HG03103 (cell line): ENCODE data around the gene BCKDHA.
"Not testable (repeated sequence)": the region's sequence is repeated elsewhere in the genome, so short reads cannot be mapped to it uniquely, and the experiment has no call there.

Source experiments
- ATAC-seq: cut with Tn5 transposase; IDR thresholded peaks from one replicate; pipeline ENCODE4 v1.9.1; 2021; ENCODE audit warnings: low read depth; ENCODE audit not compliant: unreplicated experiment

BCKDHA gene

GRCh38 chr19:41424335-41425173 lies 26.9 kb downstream of the BCKDHA start:
- ATAC-seq = no peak

GRCh38 chr19:41425174-41426115 lies 27.8 kb downstream of the BCKDHA start:
- no peak for ATAC-seq

- no peak for ATAC-seq
Measured at GRCh38 chr19:41426116-41426841, 28.7 kb downstream of the BCKDHA start.

GRCh38 chr19:41426952-41427646 lies 29.5 kb downstream of the BCKDHA start, which contains the start of gene B3GNT8:
TSS of gene B3GNT8 (minus strand) at chr19:41427374. CDS start at chr19:41426778, 596 bp downstream.
- no peak for ATAC-seq

DNA sequence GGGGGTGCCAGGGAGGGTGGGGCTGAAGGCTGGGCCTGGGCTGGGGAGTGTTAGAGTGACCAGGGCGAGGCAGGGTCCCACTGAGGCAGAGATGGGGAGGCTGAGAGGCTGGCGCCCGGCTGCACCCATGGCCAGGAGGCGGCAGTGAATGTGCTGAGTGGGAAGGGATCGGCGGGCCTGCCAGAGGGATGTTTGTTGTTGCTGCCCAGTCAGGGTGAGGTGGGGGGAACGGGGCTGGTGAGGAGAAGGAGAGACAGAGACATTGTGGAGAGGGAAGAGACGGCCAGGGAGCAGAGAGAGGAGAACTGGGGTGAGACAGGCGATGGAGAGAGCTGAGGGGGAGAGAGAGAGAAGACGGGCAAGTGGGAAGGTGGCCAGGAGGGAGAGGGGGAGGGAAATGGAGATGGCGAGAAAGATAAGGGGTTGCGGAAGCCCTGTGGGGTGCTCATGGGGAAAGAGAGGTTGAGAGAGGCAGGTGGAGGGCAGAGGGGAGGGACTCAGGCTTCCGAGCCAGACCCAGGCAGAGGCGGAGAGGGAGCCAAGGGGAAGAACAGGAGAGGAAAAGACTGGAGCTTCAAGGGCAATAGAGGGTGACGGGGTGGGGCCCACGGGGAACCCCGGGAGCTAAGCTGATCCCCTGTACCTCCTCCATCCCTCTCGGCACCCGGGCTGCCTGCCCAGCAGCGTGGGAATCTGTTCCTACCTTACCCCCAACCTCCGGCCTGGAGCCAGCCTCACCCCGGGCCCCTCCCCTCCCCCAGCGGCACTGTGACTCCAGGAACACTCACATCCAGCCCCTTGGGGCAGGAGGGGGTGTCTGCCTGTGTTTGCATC lies 30.2 kb downstream of the BCKDHA start:
- ATAC-seq = no peak

GRCh38 chr19:41428481-41428859 lies 30.9 kb downstream of the BCKDHA start:
- ATAC-seq = no peak

DNA sequence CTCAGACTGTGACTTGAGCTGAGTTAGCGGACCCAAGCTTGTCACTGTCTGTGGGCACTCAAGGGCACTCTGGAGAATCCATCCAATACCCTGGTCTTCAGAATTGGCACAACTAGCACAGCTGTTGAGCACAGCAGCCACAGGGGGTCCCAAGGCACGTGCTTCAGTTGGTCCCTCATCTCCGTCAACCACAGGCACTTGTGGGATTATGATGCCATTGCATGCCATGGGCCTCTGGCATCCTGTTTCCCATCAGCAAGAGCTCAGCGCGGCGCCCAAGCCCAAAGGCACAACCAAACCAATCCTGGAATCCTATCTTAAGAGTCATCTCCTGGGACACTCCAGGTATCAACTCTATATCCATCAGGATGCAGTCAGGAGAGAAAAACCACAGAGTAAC lies 33.3 kb downstream of the BCKDHA start:
- ATAC-seq = no peak

- no peak for ATAC-seq
Measured at GRCh38 chr19:41431426-41432386, 34.1 kb downstream of the BCKDHA start.

GRCh38 chr19:41433171-41433570 lies 35.6 kb downstream of the BCKDHA start:
- ATAC-seq = no peak

DNA sequence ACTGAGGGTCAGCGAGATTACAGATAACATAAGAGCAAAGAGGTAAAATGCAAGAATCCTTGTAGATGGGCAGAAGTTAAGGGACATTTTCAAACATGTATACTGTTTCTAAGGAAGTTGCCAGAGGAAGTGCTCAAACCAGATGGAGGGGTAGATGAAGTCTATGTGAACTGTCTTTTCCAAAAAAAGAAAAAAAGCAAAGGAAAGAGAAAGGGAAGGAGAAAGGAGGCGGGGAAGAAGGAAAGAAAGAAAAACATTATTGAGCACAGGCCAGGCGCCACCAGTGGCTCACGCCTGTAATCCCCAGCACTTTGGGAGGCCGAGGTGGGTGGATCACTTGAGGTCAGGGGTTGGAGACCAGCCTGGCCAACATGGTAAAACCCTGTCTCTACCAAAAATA lies 36.8 kb downstream of the BCKDHA start:
- ATAC-seq = no peak

DNA sequence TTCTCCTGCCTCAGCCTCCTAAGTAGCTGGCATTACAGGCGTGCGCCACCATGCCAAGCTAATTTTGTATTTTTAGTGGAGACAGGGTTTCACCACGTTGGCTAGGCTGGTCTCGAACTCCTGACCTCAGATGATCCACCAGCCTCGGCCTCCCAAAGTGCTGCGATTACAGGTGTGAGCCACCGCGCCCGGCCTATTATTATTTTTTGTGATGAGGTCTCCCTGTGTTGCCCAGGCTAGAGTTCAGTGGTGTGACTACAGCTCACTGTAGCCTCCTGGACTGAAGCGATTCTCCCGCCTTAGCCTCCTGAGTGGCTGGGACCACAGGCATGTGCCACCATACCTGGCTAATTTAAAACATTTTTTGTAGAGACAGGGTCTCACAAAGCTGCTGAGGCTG lies 37.8 kb downstream of the BCKDHA start:
- not testable (repeated sequence) for ATAC-seq

DNA sequence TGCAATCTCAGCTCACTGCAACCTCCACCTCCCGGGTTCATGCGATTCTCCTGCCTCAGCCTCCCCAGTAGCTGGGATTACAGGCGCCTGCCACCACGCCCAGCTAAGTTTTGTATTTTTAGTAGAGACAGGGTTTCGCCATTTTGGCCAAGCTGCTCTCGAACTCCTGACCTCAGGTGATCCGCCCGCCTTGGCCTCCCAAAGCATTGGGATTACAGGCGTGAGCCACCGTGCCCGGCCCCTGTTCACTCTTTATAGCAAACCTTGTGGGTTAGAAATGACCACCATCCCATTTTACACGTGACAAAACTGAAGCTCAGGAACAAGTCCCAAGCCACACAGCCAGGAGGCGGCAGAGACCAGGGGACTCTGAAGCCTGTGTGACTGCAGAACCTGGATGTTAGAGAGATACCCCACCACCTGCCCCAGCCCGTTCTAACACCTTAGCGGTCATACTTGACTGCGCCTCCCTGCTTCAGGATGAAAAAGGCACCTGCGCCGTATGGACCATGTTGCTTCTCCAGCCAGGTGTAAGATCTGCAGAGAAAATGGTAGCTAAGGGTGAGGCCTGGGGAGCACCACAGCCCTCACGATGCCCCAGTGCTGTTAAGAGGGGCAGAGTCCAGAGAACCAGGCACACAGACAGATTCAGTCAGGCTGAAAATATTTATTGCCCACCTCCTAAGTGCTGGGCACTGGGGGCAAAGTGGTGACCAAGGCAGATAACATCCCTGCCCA lies 38.5 kb downstream of the BCKDHA start:
- ATAC-seq = no peak

DNA sequence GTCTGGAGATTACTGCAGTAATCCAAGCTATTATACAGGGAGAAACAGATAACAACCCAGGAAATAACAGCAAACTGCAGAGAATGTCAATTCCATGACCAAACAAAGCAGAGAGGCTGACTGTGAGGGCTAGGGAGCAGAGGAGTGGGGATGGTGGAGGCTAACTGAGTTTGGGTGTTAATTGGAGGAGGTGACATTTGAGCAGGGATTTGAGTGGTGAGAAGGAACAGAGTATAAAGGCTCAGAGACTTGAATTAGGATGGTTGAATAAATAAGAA lies 39.0 kb downstream of the BCKDHA start:
- no peak for ATAC-seq

GRCh38 chr19:41437944-41438574 lies 40.4 kb downstream of the BCKDHA start:
- ATAC-seq = no peak

- peak; percentile 89 for ATAC-seq
Measured at GRCh38 chr19:41439441-41440222, 42.0 kb downstream of the BCKDHA start, which contains the start of gene DMAC2. TSS of gene DMAC2 (minus strand) at chr19:41439912. CDS start at chr19:41439899, 13 bp downstream.

GRCh38 chr19:41441321-41441945 lies 43.8 kb downstream of the BCKDHA start:
- ATAC-seq = no peak
